ENCODE data around the gene DOK7.

DNA sequence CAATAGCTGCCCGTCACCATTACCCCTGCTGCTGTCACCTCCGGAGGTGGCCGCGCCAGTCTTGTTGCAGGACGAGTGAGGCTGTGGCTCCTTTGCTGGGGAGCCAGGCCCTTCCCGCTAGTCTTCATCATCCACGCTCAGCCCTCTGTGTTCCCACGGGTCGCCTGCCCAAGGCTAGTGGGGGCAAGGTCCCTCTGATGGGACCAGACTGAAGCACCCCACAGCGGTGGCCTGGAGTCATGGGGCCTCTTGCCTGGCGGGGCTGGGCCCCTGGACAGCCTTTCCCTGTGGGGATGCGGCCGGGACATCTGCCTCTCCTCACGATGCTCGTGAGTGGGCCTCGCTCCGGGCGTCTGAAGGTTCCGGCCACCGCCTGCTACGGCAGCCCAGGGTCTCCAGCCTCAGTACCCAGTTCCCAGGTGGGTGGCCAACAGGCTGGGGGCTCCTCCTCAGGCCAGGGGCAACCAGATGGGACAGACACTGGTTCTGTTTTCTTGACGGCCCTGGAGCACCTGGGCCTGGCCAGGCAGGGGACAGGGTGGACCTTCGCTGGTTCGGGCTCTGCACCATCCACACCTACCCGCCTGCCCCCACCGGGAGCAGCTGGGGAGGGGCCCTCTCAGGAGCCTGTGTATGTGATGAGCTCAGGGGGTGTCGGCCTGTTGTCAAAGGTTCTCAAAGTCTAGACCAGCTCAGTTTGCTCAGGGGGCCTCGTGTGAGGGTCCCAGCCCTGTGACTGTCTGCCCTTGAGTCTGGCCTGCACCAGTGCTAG is 32.3 kb downstream of the DOK7 start:
- TF ChIP-seq EZH2 (IDR thresholded peaks at IDR 0.05) (no peak), POLR2AphosphoS5 (IDR thresholded peaks at IDR 0.05; ENCODE audit: borderline replicate concordance, low read depth, low read length) (no peak)
